Measurements from ENCODE around the gene LAMA2. TPM values are rescaled to one million over a fixed set of nuclear protein-coding genes. Genes with fewer than 3 reads are reported as not detected.

Gene LAMA2
- total RNA-seq, 4 donors from 2014 or later = 15.4 to 55.3 (median 38.7) TPM

GRCh38 chr6:128848212-128848935 lies 34.6 kb upstream of the LAMA2 start:
- TF ChIP-seq, protein P1, sequence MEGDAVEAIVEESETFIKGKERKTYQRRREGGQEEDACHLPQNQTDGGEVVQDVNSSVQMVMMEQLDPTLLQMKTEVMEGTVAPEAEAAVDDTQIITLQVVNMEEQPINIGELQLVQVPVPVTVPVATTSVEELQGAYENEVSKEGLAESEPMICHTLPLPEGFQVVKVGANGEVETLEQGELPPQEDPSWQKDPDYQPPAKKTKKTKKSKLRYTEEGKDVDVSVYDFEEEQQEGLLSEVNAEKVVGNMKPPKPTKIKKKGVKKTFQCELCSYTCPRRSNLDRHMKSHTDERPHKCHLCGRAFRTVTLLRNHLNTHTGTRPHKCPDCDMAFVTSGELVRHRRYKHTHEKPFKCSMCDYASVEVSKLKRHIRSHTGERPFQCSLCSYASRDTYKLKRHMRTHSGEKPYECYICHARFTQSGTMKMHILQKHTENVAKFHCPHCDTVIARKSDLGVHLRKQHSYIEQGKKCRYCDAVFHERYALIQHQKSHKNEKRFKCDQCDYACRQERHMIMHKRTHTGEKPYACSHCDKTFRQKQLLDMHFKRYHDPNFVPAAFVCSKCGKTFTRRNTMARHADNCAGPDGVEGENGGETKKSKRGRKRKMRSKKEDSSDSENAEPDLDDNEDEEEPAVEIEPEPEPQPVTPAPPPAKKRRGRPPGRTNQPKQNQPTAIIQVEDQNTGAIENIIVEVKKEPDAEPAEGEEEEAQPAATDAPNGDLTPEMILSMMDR (IDR thresholded peaks at IDR 0.05) = no peak
- no peak for TF ChIP-seq POLR2A (IDR thresholded peaks at IDR 0.05)
- H3K4me3 ChIP-seq = no peak overlapping the region
- no peaks in the 10 kb centered on the region for H3K36me3 ChIP-seq
- no peaks in the 10 kb centered on the region for H3K9me3 ChIP-seq
- DNase-seq = no peak
- H3K27ac ChIP-seq = no peak overlapping the region
- no peaks in the 10 kb centered on the region for H3K4me1 ChIP-seq
- no peaks in the 10 kb centered on the region for H3K27me3 ChIP-seq

- no peak for TF ChIP-seq POLR2A (IDR thresholded peaks at IDR 0.05)
- TF ChIP-seq, protein P1 (IDR thresholded peaks at IDR 0.05) = no peak
- no peaks in the 10 kb centered on the region for H3K9me3 ChIP-seq
Observed at GRCh38 chr6:128855581-128856085, 27.3 kb upstream of the LAMA2 start.

GRCh38 chr6:128857806-128858205 lies 25.1 kb upstream of the LAMA2 start:
- DNase-seq = no peak
- no peak for TF ChIP-seq POLR2A (IDR thresholded peaks at IDR 0.05)
- TF ChIP-seq, protein P1 (IDR thresholded peaks at IDR 0.05) = no peak

More at GRCh38 chr6:128855581-128856085, 27.3 kb upstream of the LAMA2 start:
- Histone ChIP-seq H3K4me3 (no peak overlapping the region), H3K27ac (no peak overlapping the region), H3K4me1 (no peaks in the 10 kb centered on the region), H3K27me3 (no peaks in the 10 kb centered on the region), H3K36me3 (no peaks in the 10 kb centered on the region)
- no peak for DNase-seq

GRCh38 chr6:128860782-128861181 lies 22.2 kb upstream of the LAMA2 start:
- Histone ChIP-seq H3K4me3 (no peak overlapping the region), H3K27me3 (no peaks in the 10 kb centered on the region), H3K36me3 (no peaks in the 10 kb centered on the region), H3K27ac (no peak overlapping the region), H3K4me1 (no peaks in the 10 kb centered on the region), H3K9me3 (no peaks in the 10 kb centered on the region)
- no peak for DNase-seq
- TF ChIP-seq, protein P1 (IDR thresholded peaks at IDR 0.05) = no peak
- TF ChIP-seq POLR2A (IDR thresholded peaks at IDR 0.05) = no peak

More at GRCh38 chr6:128857806-128858205, 25.1 kb upstream of the LAMA2 start:
- no peak overlapping the region for H3K4me3 ChIP-seq
- H3K36me3 ChIP-seq = no peaks in the 10 kb centered on the region
- H3K27me3 ChIP-seq = no peaks in the 10 kb centered on the region
- no peak overlapping the region for H3K27ac ChIP-seq
- H3K4me1 ChIP-seq = no peaks in the 10 kb centered on the region
- no peaks in the 10 kb centered on the region for H3K9me3 ChIP-seq

GRCh38 chr6:128863983-128864382 lies 19.0 kb upstream of the LAMA2 start:
- Histone ChIP-seq H3K4me1 (no peaks in the 10 kb centered on the region), H3K36me3 (no peaks in the 10 kb centered on the region), H3K27ac (no peak overlapping the region), H3K27me3 (no peaks in the 10 kb centered on the region), H3K4me3 (no peak overlapping the region), H3K9me3 (no peaks in the 10 kb centered on the region)
- TF ChIP-seq POLR2A (IDR thresholded peaks at IDR 0.05) = no peak
- TF ChIP-seq, protein P1 (IDR thresholded peaks at IDR 0.05) = no peak
- DNase-seq = no peak
